ENCODE measurements around the gene ACTG1. TPM values are rescaled to one million over a fixed set of nuclear protein-coding genes. Genes with fewer than 3 reads are reported as not detected.

ACTG1 gene
- total RNA-seq, 2 experiments from 2014 or later: 2,707 to 2,894 TPM

GRCh38 chr17:81535007-81535328 lies 22.4 kb upstream of the ACTG1 start:
- ChIA-PET CTCF (ENCODE audit: unreplicated experiment) (no interaction called here), POLR2A (no interaction called here)
- intact Hi-C loops (cut with micrococcal nuclease; ENCODE audit: unreplicated experiment): no loop called here
- TF ChIP-seq EZH2phosphoT487 (IDR thresholded peaks at IDR 0.05; ENCODE audit: borderline replicate concordance, low read depth, low read length): no peak
- no peak for TF ChIP-seq CTCF (conservative IDR thresholded peaks at IDR 0.05; ENCODE audit: low read length)
- BruUV-seq (replicated peaks): no TSS peak
- Histone ChIP-seq H3K4me1 (ENCODE audit: insufficient read depth, low read length, poor library complexity, severe bottlenecking) (peaks cover 14% of the 10 kb centered on the region), H3K4me2 (ENCODE audit: low read length) (no peak overlapping the region), H4K20me1 (ENCODE audit: insufficient read depth, low read length) (no peaks in the 10 kb centered on the region), H3K4me3 (ENCODE audit: low read depth, low read length, poor library complexity, severe bottlenecking) (no peak overlapping the region), H3K9me2 (ENCODE audit: insufficient read depth, low read length) (no peaks in the 10 kb centered on the region), H2AFZ (ENCODE audit: low read length) (no peak overlapping the region), H3K79me2 (ENCODE audit: insufficient read depth, low read depth, low read length) (no peaks in the 10 kb centered on the region), H3K27ac (ENCODE audit: low read depth, low read length, poor library complexity, severe bottlenecking) (no peak overlapping the region), H3K36me3 (ENCODE audit: insufficient read depth, low read length) (peaks cover 5% of the 10 kb centered on the region; the same call in 1 of the 2 replicates), H3K9me3 (ENCODE audit: low read length) (no peaks in the 10 kb centered on the region)
- no peak for DNase-seq (ENCODE audit: low spot score)

- peak overlapping the region; percentile 35 for H3K4me2 ChIP-seq (ENCODE audit: low read length)
- H3K9me2 ChIP-seq (ENCODE audit: insufficient read depth, low read length): no peaks in the 10 kb centered on the region
- no peaks in the 10 kb centered on the region for H3K79me2 ChIP-seq (ENCODE audit: insufficient read depth, low read depth, low read length)
- intact Hi-C loops (cut with micrococcal nuclease; ENCODE audit: unreplicated experiment): no loop called here
- H3K9me3 ChIP-seq (ENCODE audit: low read length): no peaks in the 10 kb centered on the region
- no peaks in the 10 kb centered on the region for H4K20me1 ChIP-seq (ENCODE audit: insufficient read depth, low read length)
- no peaks in the 10 kb centered on the region for H3K36me3 ChIP-seq (ENCODE audit: insufficient read depth, low read length)
- ChIA-PET CTCF (ENCODE audit: unreplicated experiment) (interaction anchor here (0.6 kb wide), 1 partner anchor 29 kb away, joined by 3 read pairs; no protein-coding TSS in a partner anchor), POLR2A (interaction anchor here (1.0 kb wide), 1 partner anchor 9 kb away, joined by 3 read pairs; no protein-coding TSS in a partner anchor)
- TF ChIP-seq EZH2phosphoT487 (IDR thresholded peaks at IDR 0.05; ENCODE audit: borderline replicate concordance, low read depth, low read length) (no peak), CTCF (conservative IDR thresholded peaks at IDR 0.05; ENCODE audit: low read length) (no peak)
- H2AFZ ChIP-seq (ENCODE audit: low read length): no peak overlapping the region
- H3K4me1 ChIP-seq (ENCODE audit: insufficient read depth, low read length, poor library complexity, severe bottlenecking): peaks cover 14% of the 10 kb centered on the region
- DNase-seq (ENCODE audit: low spot score): no peak
- BruUV-seq (replicated peaks): no TSS peak
- no peak overlapping the region for H3K27ac ChIP-seq (ENCODE audit: low read depth, low read length, poor library complexity, severe bottlenecking)
- no peak overlapping the region for H3K4me3 ChIP-seq (ENCODE audit: low read depth, low read length, poor library complexity, severe bottlenecking)
Measured at GRCh38 chr17:81534157-81535006, 21.8 kb upstream of the ACTG1 start.
